OCI-LY7 (cell line): ENCODE data around the gene WDR41. TPM values are rescaled to one million over a fixed set of nuclear protein-coding genes. Genes with fewer than 3 reads are reported as not detected.
"Not testable (repeated sequence)": the region's sequence is repeated elsewhere in the genome, so short reads cannot be mapped to it uniquely, and the experiment has no call there.

ENCODE experiments used
- BruUV-seq: library from RNA; stranded (reverse); fragments of 400-500 nt; replicated peaks from 2 replicates; lab custom pipeline; 2021; lab: Mats Ljungman, UMichigan
- CTCF ChIA-PET: fragments of 300-600 bp; sonication (Branson Sonifier 250); formaldehyde crosslinking; loops from one replicate; lab custom pipeline; 2022; ENCODE audit warnings: antibody characterized with exemption; ENCODE audit not compliant: unreplicated experiment; lab: Charles Lee
- POLR2A ChIA-PET: fragments of 300-600 bp; sonication (Branson Sonifier 250); formaldehyde crosslinking; loops from one replicate; lab custom pipeline; 2022; ENCODE audit warnings: antibody characterized with exemption; lab: Charles Lee
- DNase-seq: peaks from one replicate; pipeline ENCODE4 v3.0.0-alpha.2; 2015; ENCODE audit warnings: low spot score
- H2AFZ ChIP-seq: fragments of 200-600 bp; sonication (generic), shearing (Covaris generic); 2 replicates; pipeline ENCODE4 v1.6.1; 2014; ENCODE audit warnings: mild to moderate bottlenecking, antibody characterized with exemption, low read length, moderate library complexity
- H3K27ac ChIP-seq: fragments of 200-600 bp; sonication (generic); 2 replicates; pipeline ENCODE4 v1.5.1; 2014; ENCODE audit warnings: mixed run types, low read depth, mild to moderate bottlenecking, moderate library complexity, low read length, inconsistent platforms; ENCODE audit not compliant: poor library complexity, severe bottlenecking
- H3K36me3 ChIP-seq: fragments of 200-600 bp; sonication (generic); 2 replicates; pipeline ENCODE4 v1.6.1; 2014; ENCODE audit warnings: mild to moderate bottlenecking, antibody characterized with exemption, low read length, moderate library complexity, mixed read lengths; ENCODE audit not compliant: insufficient read depth
- H3K4me1 ChIP-seq: fragments of 200-600 bp; sonication (generic); 2 replicates; pipeline ENCODE4 v1.5.1; 2014; ENCODE audit warnings: mild to moderate bottlenecking, low read length; ENCODE audit not compliant: insufficient read depth, poor library complexity, severe bottlenecking
- H3K4me2 ChIP-seq: fragments of 200-600 bp; sonication (generic); 2 replicates; pipeline ENCODE4 v1.6.1; 2014; ENCODE audit warnings: mild to moderate bottlenecking, low read length
- H3K4me3 ChIP-seq: fragments of 200-600 bp; sonication (generic); 2 replicates; pipeline ENCODE4 v1.5.1; 2014; ENCODE audit warnings: mild to moderate bottlenecking, low read depth, low read length; ENCODE audit not compliant: poor library complexity, severe bottlenecking
- H3K79me2 ChIP-seq: fragments of 200-600 bp; sonication (generic); 2 replicates; pipeline ENCODE4 v1.6.1; 2016; ENCODE audit warnings: low read depth, mild to moderate bottlenecking, low read length, moderate library complexity, mixed read lengths; ENCODE audit not compliant: insufficient read depth
- H3K9me2 ChIP-seq: fragments of 200-600 bp; sonication (generic); 2 replicates; pipeline ENCODE4 v1.6.1; 2016; ENCODE audit warnings: mild to moderate bottlenecking, low read length, mixed read lengths; ENCODE audit not compliant: insufficient read depth
- H3K9me3 ChIP-seq: fragments of 200-600 bp; sonication (generic); 2 replicates; pipeline ENCODE4 v1.6.1; 2014; ENCODE audit warnings: mild to moderate bottlenecking, mixed run types, low read length, mixed read lengths
- H4K20me1 ChIP-seq: fragments of 200-600 bp; sonication (generic); 2 replicates; pipeline ENCODE4 v1.6.1; 2014; ENCODE audit warnings: mild to moderate bottlenecking, antibody characterized with exemption, low read length, moderate library complexity, mixed read lengths; ENCODE audit not compliant: insufficient read depth
- EZH2phosphoT487 ChIP-seq: fragments of 200-600 bp; sonication (generic); IDR thresholded peaks from 2 replicates; pipeline ENCODE4 v1.6.1; 2018; ENCODE audit warnings: low read depth, borderline replicate concordance, mild to moderate bottlenecking, mixed run types, antibody characterized with exemption, low read length, moderate library complexity, mixed read lengths
- intact Hi-C: fragments of 100-400 bp; cut with micrococcal nuclease; formaldehyde crosslinking; loops from one replicate; pipeline ENCODE4 v1.10.0; 2022; ENCODE audit not compliant: unreplicated experiment
- total RNA-seq, 2 experiments: library from RNA; depleted of rRNA in 1 of 2; stranded (reverse); fragments of >200 nt in 1 of 2; shearing (Covaris generic) in 1 of 2; gene quantifications; 2 replicates each; pipeline ENCODE4 v1.2.3, GENCODE V29; 2014 to 2022
- TF ChIP-seq, protein P1 (sequence below): fragments of 200-600 bp; sonication (generic); conservative IDR thresholded peaks from 2 replicates; pipeline ENCODE4 v1.5.1; 2014; ENCODE audit warnings: mild to moderate bottlenecking, antibody characterized with exemption, low read length, moderate library complexity, mixed read lengths

Gene WDR41
- total RNA-seq, 2 experiments from 2014 or later: 75.1 to 80.2 TPM

DNA sequence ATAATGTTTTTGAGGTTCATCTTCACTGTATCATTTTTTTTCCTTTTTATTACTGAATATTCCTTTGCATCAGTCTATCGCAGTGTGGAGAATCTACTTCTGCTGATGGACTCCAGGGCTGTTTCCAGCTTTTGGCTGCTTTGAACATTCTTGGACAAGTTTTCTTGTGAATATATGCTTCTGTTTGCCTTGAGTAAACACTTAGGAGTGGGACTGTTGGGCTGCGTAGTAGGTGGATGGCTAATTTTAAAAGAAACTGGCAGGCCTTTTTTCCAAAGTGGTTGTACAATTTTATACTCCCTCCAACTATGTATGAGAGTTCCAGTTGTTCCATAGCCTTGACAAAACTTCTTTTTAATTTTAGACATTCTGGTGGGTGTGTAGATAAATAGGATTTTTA is 102.4 kb downstream of the WDR41 start:
- no TSS peak for BruUV-seq
- H3K27ac ChIP-seq: no peak overlapping the region
- H3K79me2 ChIP-seq: no peaks in the 10 kb centered on the region
- H4K20me1 ChIP-seq: no peaks in the 10 kb centered on the region
- POLR2A ChIA-PET: no interaction called here
- CTCF ChIA-PET: no interaction called here
- DNase-seq: no peak
- H3K4me1 ChIP-seq: no peaks in the 10 kb centered on the region
- intact Hi-C loops: no loop called here
- H2AFZ ChIP-seq: no peak overlapping the region
- H3K4me3 ChIP-seq: no peak overlapping the region
- H3K9me3 ChIP-seq: no peaks in the 10 kb centered on the region
- TF ChIP-seq EZH2phosphoT487: no peak
- TF ChIP-seq, protein P1, sequence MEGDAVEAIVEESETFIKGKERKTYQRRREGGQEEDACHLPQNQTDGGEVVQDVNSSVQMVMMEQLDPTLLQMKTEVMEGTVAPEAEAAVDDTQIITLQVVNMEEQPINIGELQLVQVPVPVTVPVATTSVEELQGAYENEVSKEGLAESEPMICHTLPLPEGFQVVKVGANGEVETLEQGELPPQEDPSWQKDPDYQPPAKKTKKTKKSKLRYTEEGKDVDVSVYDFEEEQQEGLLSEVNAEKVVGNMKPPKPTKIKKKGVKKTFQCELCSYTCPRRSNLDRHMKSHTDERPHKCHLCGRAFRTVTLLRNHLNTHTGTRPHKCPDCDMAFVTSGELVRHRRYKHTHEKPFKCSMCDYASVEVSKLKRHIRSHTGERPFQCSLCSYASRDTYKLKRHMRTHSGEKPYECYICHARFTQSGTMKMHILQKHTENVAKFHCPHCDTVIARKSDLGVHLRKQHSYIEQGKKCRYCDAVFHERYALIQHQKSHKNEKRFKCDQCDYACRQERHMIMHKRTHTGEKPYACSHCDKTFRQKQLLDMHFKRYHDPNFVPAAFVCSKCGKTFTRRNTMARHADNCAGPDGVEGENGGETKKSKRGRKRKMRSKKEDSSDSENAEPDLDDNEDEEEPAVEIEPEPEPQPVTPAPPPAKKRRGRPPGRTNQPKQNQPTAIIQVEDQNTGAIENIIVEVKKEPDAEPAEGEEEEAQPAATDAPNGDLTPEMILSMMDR: no peak
- H3K9me2 ChIP-seq: no peaks in the 10 kb centered on the region
- no peaks in the 10 kb centered on the region for H3K36me3 ChIP-seq
- H3K4me2 ChIP-seq: no peak overlapping the region

DNA sequence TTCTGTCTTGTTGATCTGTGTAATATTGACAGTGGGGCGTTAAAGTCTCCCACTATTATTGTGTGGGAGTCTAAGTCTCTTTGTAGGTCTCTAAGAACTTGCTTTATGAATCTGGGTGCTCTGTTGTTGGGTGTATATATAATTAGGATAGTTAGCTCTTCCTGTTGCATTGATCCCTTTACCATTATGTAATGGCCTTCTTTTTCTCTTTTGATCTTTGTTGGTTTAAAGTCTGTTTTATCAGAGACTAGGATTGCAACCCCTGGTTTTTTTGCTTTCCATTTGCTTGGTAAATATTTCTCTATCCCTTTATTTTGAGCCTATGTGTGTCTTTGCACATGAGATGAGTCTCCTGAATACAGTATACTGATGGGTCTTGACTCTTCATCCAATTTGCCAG is 105.8 kb downstream of the WDR41 start:
- H3K4me2 ChIP-seq, H3K4me3 ChIP-seq, H3K36me3 ChIP-seq, H3K9me2 ChIP-seq, H2AFZ ChIP-seq, CTCF ChIA-PET, POLR2A ChIA-PET, H4K20me1 ChIP-seq, H3K27ac ChIP-seq, DNase-seq, BruUV-seq, intact Hi-C loops, H3K9me3 ChIP-seq, H3K4me1 ChIP-seq, H3K79me2 ChIP-seq: not testable (repeated sequence)

DNA sequence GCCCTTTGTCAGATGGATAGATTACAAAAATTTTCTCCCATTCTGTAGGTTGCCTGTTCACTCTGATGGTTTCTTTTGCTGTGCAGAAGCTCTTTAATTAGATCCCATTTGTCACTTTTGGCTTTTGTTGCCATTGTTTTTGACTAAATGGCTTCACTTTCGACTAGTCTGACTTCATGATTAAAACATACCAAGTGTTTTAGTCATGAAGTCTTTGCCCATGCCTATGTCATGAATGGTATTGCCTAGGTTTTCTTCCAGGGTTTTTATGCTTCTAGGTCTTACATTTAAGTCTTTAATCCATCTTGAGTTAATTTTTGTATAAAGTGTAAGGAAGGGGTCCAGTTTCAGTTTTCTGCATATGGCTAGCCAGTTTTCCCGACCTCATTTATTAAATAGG is 108.8 kb downstream of the WDR41 start:
- H3K4me3 ChIP-seq, BruUV-seq, H3K27ac ChIP-seq, H3K4me1 ChIP-seq, H3K9me2 ChIP-seq, H3K79me2 ChIP-seq, H4K20me1 ChIP-seq, H2AFZ ChIP-seq, POLR2A ChIA-PET, DNase-seq, H3K36me3 ChIP-seq, intact Hi-C loops, H3K9me3 ChIP-seq, H3K4me2 ChIP-seq, CTCF ChIA-PET: not testable (repeated sequence)

Other genes with a start within 250 kb of the WDR41 start
- not detected in 2 replicates for gene OTP, start 146.4 kb upstream of the WDR41 start, total RNA-seq (2014; rRNA removed; shearing (Covaris generic))
- gene OTP, start 146.4 kb upstream of the WDR41 start, total RNA-seq (2022): not detected in 2 replicates